SU-DHL-6 (cell line): Measurements from ENCODE around the gene ASNSD1.

Experiments
- CTCF ChIP-seq: fragments of 200-600 bp; sonication (generic); IDR thresholded peaks from one replicate; pipeline ENCODE4 v1.5.1; 2017; ENCODE audit warnings: antibody characterized with exemption, mild to moderate bottlenecking, low read length, moderate library complexity; ENCODE audit not compliant: insufficient read depth, poor library complexity, severe bottlenecking
- EZH2phosphoT487 ChIP-seq: fragments of 200-600 bp; sonication (generic), shearing (Covaris generic); conservative IDR thresholded peaks from 2 replicates; pipeline ENCODE4 v1.6.1; 2018; ENCODE audit warnings: mild to moderate bottlenecking, antibody characterized with exemption, low read length, moderate library complexity, mixed read lengths

GRCh38 chr2:189669913-189670312 lies 8.7 kb downstream of the ASNSD1 start:
- no peak for TF ChIP-seq CTCF
- TF ChIP-seq EZH2phosphoT487 = no peak
